Fibroblast of the aortic adventitia (primary cell): ENCODE measurements around the gene C21orf58. TPM values are rescaled to one million over a fixed set of nuclear protein-coding genes. Genes with fewer than 3 reads are reported as not detected.
"Not testable (repeated sequence)": the region's sequence is repeated elsewhere in the genome, so short reads cannot be mapped to it uniquely, and the experiment has no call there.

ENCODE experiments used
- DNase-seq: peaks from one replicate; pipeline ENCODE4 v3.0.0-alpha.2; 2010; ENCODE audit warnings: low read depth
- H3K4me3 ChIP-seq: 2 replicates; pipeline ENCODE4 v1.5.1; 2011; ENCODE audit warnings: low read depth, mild to moderate bottlenecking, control low read depth, low read length, moderate library complexity
- total RNA-seq: library from RNA; depleted of rRNA; stranded (reverse); fragments of >200 nt; gene quantifications from 2 replicates; pipeline ENCODE4 v1.2.3, GENCODE V29; 2012; ENCODE audit warnings: low replicate concordance
- TF ChIP-seq, protein P1 (sequence below): IDR thresholded peaks from 2 replicates; pipeline ENCODE4 v1.5.1; 2011; ENCODE audit warnings: mild to moderate bottlenecking, low read length, control low read depth, inconsistent platforms; ENCODE audit not compliant: insufficient read depth

The C21orf58 gene
- total RNA-seq, 1 donor = 10.2 TPM

- no peak for DNase-seq
- TF ChIP-seq, protein P1, sequence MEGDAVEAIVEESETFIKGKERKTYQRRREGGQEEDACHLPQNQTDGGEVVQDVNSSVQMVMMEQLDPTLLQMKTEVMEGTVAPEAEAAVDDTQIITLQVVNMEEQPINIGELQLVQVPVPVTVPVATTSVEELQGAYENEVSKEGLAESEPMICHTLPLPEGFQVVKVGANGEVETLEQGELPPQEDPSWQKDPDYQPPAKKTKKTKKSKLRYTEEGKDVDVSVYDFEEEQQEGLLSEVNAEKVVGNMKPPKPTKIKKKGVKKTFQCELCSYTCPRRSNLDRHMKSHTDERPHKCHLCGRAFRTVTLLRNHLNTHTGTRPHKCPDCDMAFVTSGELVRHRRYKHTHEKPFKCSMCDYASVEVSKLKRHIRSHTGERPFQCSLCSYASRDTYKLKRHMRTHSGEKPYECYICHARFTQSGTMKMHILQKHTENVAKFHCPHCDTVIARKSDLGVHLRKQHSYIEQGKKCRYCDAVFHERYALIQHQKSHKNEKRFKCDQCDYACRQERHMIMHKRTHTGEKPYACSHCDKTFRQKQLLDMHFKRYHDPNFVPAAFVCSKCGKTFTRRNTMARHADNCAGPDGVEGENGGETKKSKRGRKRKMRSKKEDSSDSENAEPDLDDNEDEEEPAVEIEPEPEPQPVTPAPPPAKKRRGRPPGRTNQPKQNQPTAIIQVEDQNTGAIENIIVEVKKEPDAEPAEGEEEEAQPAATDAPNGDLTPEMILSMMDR = no peak
- H3K4me3 ChIP-seq = no peak overlapping the region
Measured at GRCh38 chr21:46311568-46311967, 12.1 kb downstream of the C21orf58 start.

- not testable (repeated sequence) for H3K4me3 ChIP-seq
Measured at GRCh38 chr21:46310260-46310659, 13.4 kb downstream of the C21orf58 start.

DNA sequence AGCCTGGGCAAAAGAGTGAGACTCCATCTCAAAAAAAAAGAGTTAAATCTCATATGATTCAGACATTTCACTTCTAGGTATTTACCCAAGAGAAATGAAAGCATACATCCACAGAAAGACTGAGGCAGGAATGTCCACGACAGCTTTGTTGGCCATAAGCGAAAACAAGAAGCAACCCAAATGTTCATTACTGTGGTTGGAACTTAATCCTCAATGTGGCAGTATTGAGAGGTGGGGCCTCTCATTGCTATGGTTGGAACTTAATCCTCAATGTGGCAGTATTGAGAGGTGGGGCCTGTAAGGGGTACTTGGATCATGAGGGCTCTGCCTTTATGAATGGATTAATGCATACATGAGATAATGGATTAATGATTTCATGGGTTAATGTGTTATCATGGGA, 15.2 kb downstream of the C21orf58 start:
- H3K4me3 ChIP-seq = no peak overlapping the region
- no peak for DNase-seq
- TF ChIP-seq, protein P1 = no peak

More at GRCh38 chr21:46310260-46310659, 13.4 kb downstream of the C21orf58 start:
- not testable (repeated sequence) for DNase-seq

DNA sequence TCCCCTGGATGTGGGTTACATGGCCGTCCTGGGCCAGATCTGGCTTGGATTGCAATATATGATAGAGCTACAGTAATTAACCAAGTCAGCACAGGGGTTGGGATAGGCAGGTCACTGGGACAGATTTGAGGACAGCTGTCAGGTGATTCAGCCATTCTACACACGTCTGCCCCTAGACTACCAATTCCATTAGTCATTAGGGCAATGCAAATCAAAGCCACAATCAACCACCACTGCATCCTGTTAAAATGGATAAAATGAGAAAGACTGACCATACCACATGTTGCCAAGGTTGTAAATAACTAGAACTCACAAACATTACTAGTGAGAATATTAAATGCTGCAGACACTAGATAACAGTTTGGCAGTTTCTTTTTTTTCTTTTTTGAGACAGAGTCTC, 16.0 kb downstream of the C21orf58 start:
- no peak overlapping the region for H3K4me3 ChIP-seq
- TF ChIP-seq, protein P1 = no peak
- no peak for DNase-seq

GRCh38 chr21:46304955-46305354, 18.7 kb downstream of the C21orf58 start:
- TF ChIP-seq, protein P1 = no peak
- no peak overlapping the region for H3K4me3 ChIP-seq
- no peak for DNase-seq

DNA sequence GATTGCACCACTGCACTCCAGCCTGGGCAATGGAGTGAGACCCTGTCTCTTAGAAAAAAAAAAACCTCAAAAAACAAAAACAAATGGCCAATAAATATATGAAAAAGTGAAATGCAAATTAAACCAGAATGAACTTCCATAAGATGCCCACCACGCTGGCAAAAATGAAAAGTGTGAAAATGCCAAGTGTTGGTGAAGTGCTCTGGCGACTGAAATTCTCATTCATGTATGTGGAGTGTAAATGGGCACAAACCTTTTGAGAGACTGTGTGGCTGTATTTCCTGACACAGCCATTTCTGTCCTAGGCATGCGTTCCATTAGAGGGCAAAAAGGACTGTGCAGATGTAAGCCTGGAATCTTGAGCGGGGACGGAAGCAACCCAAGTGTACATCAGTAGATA, 19.2 kb downstream of the C21orf58 start:
- H3K4me3 ChIP-seq = no peak overlapping the region
- TF ChIP-seq, protein P1 = no peak
- no peak for DNase-seq

GRCh38 chr21:46301759-46302158, 21.9 kb downstream of the C21orf58 start:
- DNase-seq = no peak
- TF ChIP-seq, protein P1 = no peak
- no peak overlapping the region for H3K4me3 ChIP-seq
